Neural cell (in vitro differentiated cells): Measurements from ENCODE around the gene GPR42. TPM values are rescaled to one million over a fixed set of nuclear protein-coding genes. Genes with fewer than 3 reads are reported as not detected.

ENCODE experiments used
- H2AFZ ChIP-seq: fragments of 200-600, 300-800 bp; sonication (generic), shearing (Covaris generic); 2 replicates; pipeline ENCODE4 v1.6.0; 2014; ENCODE audit warnings: low read depth, mild to moderate bottlenecking, antibody characterized with exemption, low read length, moderate library complexity
- H3F3A ChIP-seq: fragments of 200-600 bp; shearing (Covaris generic); 2 replicates; pipeline ENCODE4 v1.6.1; 2016; ENCODE audit warnings: mild to moderate bottlenecking, moderate library complexity, mixed read lengths, antibody characterized with exemption, low read length; ENCODE audit not compliant: insufficient read depth, poor library complexity, severe bottlenecking
- H3K27ac ChIP-seq: fragments of 200-600, 300-800 bp; sonication (generic), shearing (Covaris generic); 2 replicates; pipeline ENCODE4 v1.5.1; 2014; ENCODE audit warnings: mild to moderate bottlenecking, low read length, moderate library complexity
- H3K27me3 ChIP-seq: fragments of 300-800, 200-600 bp; sonication (generic), shearing (Covaris generic); 2 replicates; pipeline ENCODE4 v1.6.0; 2014; ENCODE audit warnings: mild to moderate bottlenecking, low read depth, low read length, moderate library complexity; ENCODE audit not compliant: insufficient read depth
- H3K36me3 ChIP-seq: fragments of 300-800, 200-600 bp; sonication (generic), shearing (Covaris generic); 2 replicates; pipeline ENCODE4 v1.5.1; 2014; ENCODE audit warnings: mild to moderate bottlenecking, antibody characterized with exemption, low read length, moderate library complexity; ENCODE audit not compliant: insufficient read depth
- H3K4me2 ChIP-seq: fragments of 300-800, 200-600 bp; sonication (generic), shearing (Covaris generic); 2 replicates; pipeline ENCODE4 v1.6.0; 2014; ENCODE audit warnings: mild to moderate bottlenecking, low read length
- H3K4me3 ChIP-seq: fragments of 300-800, 200-600 bp; sonication (generic), shearing (Covaris generic); 2 replicates; pipeline ENCODE4 v1.5.1; 2014; ENCODE audit warnings: mild to moderate bottlenecking, low read length, moderate library complexity
- H3K79me2 ChIP-seq: fragments of 200-600 bp; shearing (Covaris generic); replicated peaks from 2 replicates; pipeline ENCODE4 v1.6.0; 2014; ENCODE audit warnings: mild to moderate bottlenecking, low read length, moderate library complexity; ENCODE audit not compliant: insufficient read depth
- H3K9ac ChIP-seq: fragments of 300-800, 200-600 bp; sonication (generic), shearing (Covaris generic); 2 replicates; pipeline ENCODE4 v1.6.1; 2016; ENCODE audit warnings: mild to moderate bottlenecking, low read length, mixed read lengths
- H3K9me2 ChIP-seq: fragments of 200-600 bp; shearing (Covaris generic); 2 replicates; pipeline ENCODE4 v1.6.1; 2016; ENCODE audit warnings: mild to moderate bottlenecking, low read length, mixed read lengths; ENCODE audit not compliant: insufficient read depth
- H3K9me3 ChIP-seq: fragments of 200-600, 300-800 bp; sonication (generic), shearing (Covaris generic); 2 replicates; pipeline ENCODE4 v1.6.1; 2016; ENCODE audit warnings: mild to moderate bottlenecking, mixed run types, low read length, moderate library complexity, mixed read lengths
- H4K20me1 ChIP-seq: fragments of 200-600 bp; shearing (Covaris generic); 2 replicates; pipeline ENCODE4 v1.6.1; 2016; ENCODE audit warnings: mild to moderate bottlenecking, mixed run types; ENCODE audit not compliant: insufficient read depth
- EP300 ChIP-seq: fragments of 450-650 bp; conservative IDR thresholded peaks from 2 replicates; pipeline ENCODE4 v1.6.1; 2014; ENCODE audit warnings: antibody characterized with exemption, mild to moderate bottlenecking, moderate library complexity; ENCODE audit not compliant: poor library complexity, severe bottlenecking
- EZH2 ChIP-seq: fragments of 200-600, 300-800 bp; shearing (Covaris generic), sonication (generic); IDR thresholded peaks from 2 replicates; pipeline ENCODE4 v1.6.1; 2014; ENCODE audit warnings: antibody characterized with exemption, low read length, borderline replicate concordance, mild to moderate bottlenecking; ENCODE audit not compliant: insufficient read depth, poor library complexity, severe bottlenecking
- MXI1 ChIP-seq: fragments of 450-650 bp; conservative IDR thresholded peaks from 2 replicates; pipeline ENCODE4 v1.6.1; 2014; ENCODE audit warnings: antibody characterized with exemption, mild to moderate bottlenecking; ENCODE audit not compliant: poor library complexity, severe bottlenecking
- POLR2AphosphoS5 ChIP-seq: IDR thresholded peaks from 2 replicates; pipeline ENCODE4 v1.6.1; 2012
- RAD21 ChIP-seq: fragments of 450-650 bp; conservative IDR thresholded peaks from 2 replicates; pipeline ENCODE4 v1.6.1; 2014; ENCODE audit warnings: antibody characterized with exemption, mild to moderate bottlenecking, moderate library complexity
- REST ChIP-seq: IDR thresholded peaks from 2 replicates; pipeline ENCODE4 v1.6.1; 2012; ENCODE audit warnings: borderline replicate concordance
- SMC3 ChIP-seq: fragments of 450-650 bp; conservative IDR thresholded peaks from 2 replicates; pipeline ENCODE4 v1.6.1; 2014; ENCODE audit warnings: antibody characterized with exemption, mild to moderate bottlenecking, moderate library complexity; ENCODE audit not compliant: poor library complexity
- TAF1 ChIP-seq: IDR thresholded peaks from 2 replicates; pipeline ENCODE4 v1.6.1; 2012; ENCODE audit warnings: low read depth
- polyA plus RNA-seq: library from polyadenylated mRNA; depleted of rRNA; stranded (reverse); fragments of >200 nt; gene quantifications from 2 replicates; pipeline ENCODE4 v1.2.3, GENCODE V29; 2014
- TF ChIP-seq, protein P1 (sequence below): fragments of 450-650 bp; IDR thresholded peaks from 2 replicates; pipeline ENCODE4 v1.5.1; 2014; ENCODE audit warnings: antibody characterized with exemption, mild to moderate bottlenecking, moderate library complexity; ENCODE audit not compliant: poor library complexity, severe bottlenecking

The GPR42 gene
- polyA plus RNA-seq, 1 donor from 2014 or later, result not detected

GRCh38 chr19:35341006-35341405, 29.9 kb upstream of the GPR42 start:
- no peaks in the 10 kb centered on the region for H3K79me2 ChIP-seq
- no peak overlapping the region for H2AFZ ChIP-seq
- H3F3A ChIP-seq, result no peaks in the 10 kb centered on the region
- no peak overlapping the region for H3K4me2 ChIP-seq
- TF ChIP-seq RAD21, result no peak
- TF ChIP-seq POLR2AphosphoS5, result no peak
- TF ChIP-seq TAF1, result no peak
- TF ChIP-seq SMC3, result no peak
- no peak for TF ChIP-seq MXI1
- TF ChIP-seq EZH2, result no peak
- no peak for TF ChIP-seq REST
- TF ChIP-seq, protein P1, sequence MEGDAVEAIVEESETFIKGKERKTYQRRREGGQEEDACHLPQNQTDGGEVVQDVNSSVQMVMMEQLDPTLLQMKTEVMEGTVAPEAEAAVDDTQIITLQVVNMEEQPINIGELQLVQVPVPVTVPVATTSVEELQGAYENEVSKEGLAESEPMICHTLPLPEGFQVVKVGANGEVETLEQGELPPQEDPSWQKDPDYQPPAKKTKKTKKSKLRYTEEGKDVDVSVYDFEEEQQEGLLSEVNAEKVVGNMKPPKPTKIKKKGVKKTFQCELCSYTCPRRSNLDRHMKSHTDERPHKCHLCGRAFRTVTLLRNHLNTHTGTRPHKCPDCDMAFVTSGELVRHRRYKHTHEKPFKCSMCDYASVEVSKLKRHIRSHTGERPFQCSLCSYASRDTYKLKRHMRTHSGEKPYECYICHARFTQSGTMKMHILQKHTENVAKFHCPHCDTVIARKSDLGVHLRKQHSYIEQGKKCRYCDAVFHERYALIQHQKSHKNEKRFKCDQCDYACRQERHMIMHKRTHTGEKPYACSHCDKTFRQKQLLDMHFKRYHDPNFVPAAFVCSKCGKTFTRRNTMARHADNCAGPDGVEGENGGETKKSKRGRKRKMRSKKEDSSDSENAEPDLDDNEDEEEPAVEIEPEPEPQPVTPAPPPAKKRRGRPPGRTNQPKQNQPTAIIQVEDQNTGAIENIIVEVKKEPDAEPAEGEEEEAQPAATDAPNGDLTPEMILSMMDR, result no peak
- TF ChIP-seq EP300, result no peak
- H3K27me3 ChIP-seq, result no peaks in the 10 kb centered on the region
- H3K9me3 ChIP-seq, result no peaks in the 10 kb centered on the region
- no peak overlapping the region for H3K9ac ChIP-seq
- no peaks in the 10 kb centered on the region for H3K36me3 ChIP-seq
- no peaks in the 10 kb centered on the region for H3K9me2 ChIP-seq
- H3K27ac ChIP-seq, result no peak overlapping the region
- no peaks in the 10 kb centered on the region for H4K20me1 ChIP-seq
- no peak overlapping the region for H3K4me3 ChIP-seq

GRCh38 chr19:35341565-35342225, 29.2 kb upstream of the GPR42 start:
- H3K9me3 ChIP-seq, result no peaks in the 10 kb centered on the region

More at GRCh38 chr19:35341565-35342225, 29.2 kb upstream of the GPR42 start:
- Histone ChIP-seq H3K9ac (no peak overlapping the region), H3F3A (no peaks in the 10 kb centered on the region), H4K20me1 (no peaks in the 10 kb centered on the region), H3K4me3 (no peak overlapping the region), H3K79me2 (no peaks in the 10 kb centered on the region), H2AFZ (no peak overlapping the region), H3K27ac (no peak overlapping the region), H3K4me2 (no peak overlapping the region), H3K36me3 (no peaks in the 10 kb centered on the region), H3K9me2 (no peaks in the 10 kb centered on the region), H3K27me3 (no peaks in the 10 kb centered on the region)
- no peak for TF ChIP-seq REST
- TF ChIP-seq, protein P1, result no peak
- TF ChIP-seq MXI1, result no peak
- no peak for TF ChIP-seq TAF1
- TF ChIP-seq POLR2AphosphoS5, result no peak
- no peak for TF ChIP-seq EZH2
- no peak for TF ChIP-seq EP300
- TF ChIP-seq SMC3, result no peak
